Trophoblast cell (in vitro differentiated cells and primary cell): ENCODE results near the gene RIMBP2.

Experiments
- DNase-seq, 2 donors: peaks; one replicate each; pipeline ENCODE4 v3.0.0-alpha.2; 2016
- H2AFZ ChIP-seq: 2 replicates; pipeline ENCODE4 v1.6.1; 2013; ENCODE audit warnings: low read length, moderate library complexity, mild to moderate bottlenecking; ENCODE audit not compliant: insufficient read depth, poor library complexity
- H2AK5ac ChIP-seq: 2 replicates; pipeline ENCODE4 v1.6.1; 2013; ENCODE audit warnings: mild to moderate bottlenecking, low read length
- H2BK120ac ChIP-seq: 2 replicates; pipeline ENCODE4 v1.6.1; 2013; ENCODE audit warnings: low read length, mild to moderate bottlenecking, moderate library complexity; ENCODE audit not compliant: insufficient read depth, poor library complexity
- H2BK12ac ChIP-seq: 2 replicates; pipeline ENCODE4 v1.6.1; 2013; ENCODE audit warnings: mild to moderate bottlenecking, low read length, moderate library complexity
- H2BK5ac ChIP-seq: 2 replicates; pipeline ENCODE4 v1.6.1; 2013; ENCODE audit warnings: low read length, low read depth, moderate library complexity, mild to moderate bottlenecking; ENCODE audit not compliant: poor library complexity
- H3K14ac ChIP-seq: 2 replicates; pipeline ENCODE4 v1.6.1; 2013; ENCODE audit warnings: mild to moderate bottlenecking, low read length
- H3K18ac ChIP-seq: 2 replicates; pipeline ENCODE4 v1.6.1; 2013; ENCODE audit warnings: mild to moderate bottlenecking, low read length
- H3K23ac ChIP-seq: 2 replicates; pipeline ENCODE4 v1.6.1; 2013; ENCODE audit warnings: low read length
- H3K27ac ChIP-seq: 2 replicates; pipeline ENCODE4 v1.5.1; 2013; ENCODE audit warnings: low read depth, mild to moderate bottlenecking, inconsistent platforms, low read length, moderate library complexity
- H3K27me3 ChIP-seq: 2 replicates; pipeline ENCODE4 v1.6.1; 2013; ENCODE audit warnings: inconsistent platforms, mild to moderate bottlenecking, low read length, moderate library complexity; ENCODE audit not compliant: insufficient read depth
- H3K36me3 ChIP-seq, 2 experiments: 1 replicate in 1 of 2; 2 replicates in 1 of 2; pipeline ENCODE4 v1.6.1; 2013; ENCODE audit warnings: low read length in 2 of 2, mild to moderate bottlenecking in 2 of 2, moderate library complexity in 1 of 2; ENCODE audit not compliant: insufficient read depth in 2 of 2, control insufficient read depth in 1 of 2
- H3K4ac ChIP-seq: 2 replicates; pipeline ENCODE4 v1.6.1; 2013; ENCODE audit warnings: low read depth, mild to moderate bottlenecking, low read length, moderate library complexity
- H3K4me1 ChIP-seq, 2 experiments: 1 replicate in 1 of 2; 2 replicates in 1 of 2; pipeline ENCODE4 v1.6.1; 2013; ENCODE audit warnings: low read length in 2 of 2, mild to moderate bottlenecking in 2 of 2, moderate library complexity in 1 of 2; ENCODE audit not compliant: insufficient read depth in 2 of 2, control insufficient read depth in 1 of 2
- H3K4me2 ChIP-seq: 2 replicates; pipeline ENCODE4 v1.6.1; 2013; ENCODE audit warnings: inconsistent platforms, mild to moderate bottlenecking, low read length, moderate library complexity
- H3K4me3 ChIP-seq: 2 replicates; pipeline ENCODE4 v1.5.1; 2013; ENCODE audit warnings: mild to moderate bottlenecking, low read depth, low read length, inconsistent platforms
- H3K79me1 ChIP-seq: one replicate; pipeline ENCODE4 v1.6.1; 2013; ENCODE audit warnings: low read length
- H3K79me2 ChIP-seq: 2 replicates; pipeline ENCODE4 v1.6.1; 2013; ENCODE audit warnings: low read length, mild to moderate bottlenecking; ENCODE audit not compliant: control insufficient read depth, insufficient read depth, poor library complexity
- H3K9ac ChIP-seq: 2 replicates; pipeline ENCODE4 v1.6.1; 2013; ENCODE audit warnings: mild to moderate bottlenecking, low read length
- H3K9me3 ChIP-seq: 2 replicates; pipeline ENCODE4 v1.6.1; 2013; ENCODE audit warnings: low read depth, mild to moderate bottlenecking, control low read depth, inconsistent platforms, low read length; ENCODE audit not compliant: insufficient read depth
- H4K12ac ChIP-seq: 2 replicates; pipeline ENCODE4 v1.6.1; 2013; ENCODE audit warnings: low read depth, mild to moderate bottlenecking, low read length, moderate library complexity
- H4K8ac ChIP-seq: 2 replicates; pipeline ENCODE4 v1.6.1; 2013; ENCODE audit warnings: low read depth, mild to moderate bottlenecking, low read length, moderate library complexity
- H4K91ac ChIP-seq: one replicate; pipeline ENCODE4 v1.6.1; 2013; ENCODE audit warnings: low read depth, mild to moderate bottlenecking, low read length, moderate library complexity
- WGBS: extraction: QIAGEN DNeasy Blood & Tissue Kit; methylation state at CpG from one replicate; pipeline ENCODE4 v1.1.7; 2013; ENCODE audit warnings: missing lambda C conversion rate; ENCODE audit not compliant: insufficient read length, insufficient coverage; ENCODE audit errors: extremely low coverage; 5-methylcytosine and 5-hydroxymethylcytosine counted together

RIMBP2 gene

DNA sequence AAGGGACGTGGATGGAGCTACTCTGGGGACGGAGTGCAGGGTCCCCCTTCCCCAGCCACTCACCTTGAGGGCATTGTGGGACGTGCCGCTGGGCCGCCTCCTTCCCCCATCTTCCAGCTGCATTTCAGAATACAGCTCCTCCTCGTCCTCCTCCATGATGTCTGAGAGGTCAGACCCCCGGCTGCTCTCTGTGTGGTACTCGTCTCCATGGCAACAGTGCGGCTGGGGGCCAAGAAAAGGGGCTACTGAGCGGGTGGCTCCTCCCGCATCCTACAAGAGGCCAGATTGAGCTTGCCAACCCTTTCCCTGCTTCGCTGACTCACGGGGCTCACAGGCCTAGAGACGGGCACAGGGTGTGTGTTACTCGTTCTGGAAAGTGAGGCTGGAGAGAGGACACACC is 288.0 kb downstream of the RIMBP2 start:
- no CpG with 5 or more reads among the region's 15 CpGs for WGBS
- DNase-seq: no peak
- H3K18ac ChIP-seq: no peak overlapping the region

DNA sequence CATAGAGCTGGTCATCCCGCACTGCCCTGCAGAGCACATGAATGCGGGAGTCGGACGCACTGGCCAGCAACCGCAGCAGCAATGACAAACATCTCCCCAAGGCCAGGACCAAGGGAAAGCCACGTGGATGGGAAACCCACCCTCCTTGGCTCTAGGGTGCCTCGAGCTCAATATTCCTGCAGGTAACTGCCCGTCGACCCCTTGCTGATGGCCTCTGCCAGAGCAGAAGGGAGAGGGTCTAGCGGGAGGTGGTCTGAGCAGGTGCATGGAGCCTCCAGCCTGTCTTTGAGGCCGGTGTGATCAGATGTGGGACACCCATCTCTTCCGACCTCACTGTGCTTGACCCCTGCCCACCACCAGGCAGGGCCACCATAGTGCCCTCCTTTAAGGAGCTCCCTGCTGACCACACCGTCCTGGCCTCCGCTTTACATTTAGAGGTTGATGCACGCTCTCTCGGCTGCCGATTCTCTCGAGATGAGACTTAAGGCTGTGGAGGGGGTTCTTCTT is 288.7 kb downstream of the RIMBP2 start:
- WGBS: no CpG with 5 or more reads among the region's 18 CpGs
- Histone ChIP-seq H3K27ac (no peak overlapping the region), H3K79me1 (no peaks in the 10 kb centered on the region), H3K4me2 (no peak overlapping the region), H4K91ac (no peak overlapping the region), H3K18ac (no peak overlapping the region), H4K8ac (no peak overlapping the region), H2BK120ac (no peak overlapping the region), H3K9ac (no peak overlapping the region), H3K36me3 (no peaks in the 10 kb centered on the region), H3K79me2 (no peaks in the 10 kb centered on the region), H2AFZ (no peak overlapping the region), H4K12ac (no peak overlapping the region), H3K14ac (no peak overlapping the region), H3K4me1 (peaks cover 2 to 8% of the 10 kb centered on the region in 2 experiments), H3K4me3 (no peak overlapping the region), H3K27me3 (no peaks in the 10 kb centered on the region), H2BK5ac (no peak overlapping the region), H2BK12ac (no peak overlapping the region), H2AK5ac (no peak overlapping the region), H3K23ac (no peak overlapping the region), H3K4ac (no peak overlapping the region), H3K9me3 (peaks cover 3% of the 10 kb centered on the region)
- no peak for DNase-seq

More for the DNA sequence above, 288.0 kb downstream of the RIMBP2 start:
- Histone ChIP-seq H4K91ac (no peak overlapping the region), H3K23ac (no peak overlapping the region), H3K27me3 (no peaks in the 10 kb centered on the region), H3K79me1 (no peaks in the 10 kb centered on the region), H3K4ac (no peak overlapping the region), H2AK5ac (no peak overlapping the region), H4K8ac (no peak overlapping the region), H2AFZ (no peak overlapping the region), H3K4me1 (peaks cover 2 to 8% of the 10 kb centered on the region in 2 experiments), H3K14ac (no peak overlapping the region), H2BK5ac (no peak overlapping the region), H4K12ac (no peak overlapping the region), H2BK120ac (no peak overlapping the region), H3K27ac (no peak overlapping the region), H2BK12ac (no peak overlapping the region), H3K79me2 (no peaks in the 10 kb centered on the region), H3K9me3 (peaks cover 3% of the 10 kb centered on the region), H3K4me2 (no peak overlapping the region), H3K9ac (no peak overlapping the region), H3K36me3 (no peaks in the 10 kb centered on the region), H3K4me3 (no peak overlapping the region)

DNA sequence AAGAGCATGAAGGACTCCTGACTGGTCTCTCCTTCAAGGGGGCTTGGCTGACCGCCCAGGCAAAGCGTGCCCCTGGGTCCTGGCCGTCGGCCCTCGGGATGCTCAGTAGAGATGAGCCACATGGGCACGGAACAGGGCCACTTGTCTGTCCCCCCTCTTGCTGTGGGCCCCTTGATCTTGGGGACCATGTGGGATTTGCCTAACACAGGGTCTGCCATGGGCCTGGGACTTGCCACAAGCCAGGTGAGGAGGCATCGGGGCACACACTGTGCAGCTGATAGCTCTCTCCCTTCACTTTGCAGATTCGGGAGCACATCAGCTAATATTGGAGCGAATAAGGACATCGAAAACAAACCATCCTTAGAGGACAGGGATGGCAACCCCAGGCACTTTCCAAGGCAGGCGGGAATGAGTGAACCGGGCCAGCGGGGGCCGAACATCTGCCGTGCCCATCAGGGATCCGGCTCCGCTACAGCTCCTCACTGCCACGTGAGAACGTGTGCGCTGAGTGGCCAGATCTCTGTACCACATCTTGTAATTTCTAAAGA is 290.3 kb downstream of the RIMBP2 start:
- Histone ChIP-seq H2BK120ac (no peak overlapping the region), H3K23ac (no peak overlapping the region), H3K4me1 (peaks cover 2 to 8% of the 10 kb centered on the region in 2 experiments), H2BK12ac (no peak overlapping the region), H3K18ac (no peak overlapping the region), H3K4me2 (no peak overlapping the region), H4K91ac (no peak overlapping the region), H3K4ac (no peak overlapping the region), H3K79me2 (no peaks in the 10 kb centered on the region), H3K79me1 (no peaks in the 10 kb centered on the region), H4K12ac (no peak overlapping the region), H2AK5ac (no peak overlapping the region), H3K9me3 (peaks cover 3% of the 10 kb centered on the region), H3K36me3 (no peaks in the 10 kb centered on the region), H3K27ac (no peak overlapping the region), H3K14ac (no peak overlapping the region), H3K4me3 (no peak overlapping the region), H2AFZ (no peak overlapping the region), H3K27me3 (no peaks in the 10 kb centered on the region), H2BK5ac (no peak overlapping the region), H3K9ac (no peak overlapping the region), H4K8ac (no peak overlapping the region)
- no peak for DNase-seq
- WGBS: no CpG with 5 or more reads among the region's 20 CpGs

DNA sequence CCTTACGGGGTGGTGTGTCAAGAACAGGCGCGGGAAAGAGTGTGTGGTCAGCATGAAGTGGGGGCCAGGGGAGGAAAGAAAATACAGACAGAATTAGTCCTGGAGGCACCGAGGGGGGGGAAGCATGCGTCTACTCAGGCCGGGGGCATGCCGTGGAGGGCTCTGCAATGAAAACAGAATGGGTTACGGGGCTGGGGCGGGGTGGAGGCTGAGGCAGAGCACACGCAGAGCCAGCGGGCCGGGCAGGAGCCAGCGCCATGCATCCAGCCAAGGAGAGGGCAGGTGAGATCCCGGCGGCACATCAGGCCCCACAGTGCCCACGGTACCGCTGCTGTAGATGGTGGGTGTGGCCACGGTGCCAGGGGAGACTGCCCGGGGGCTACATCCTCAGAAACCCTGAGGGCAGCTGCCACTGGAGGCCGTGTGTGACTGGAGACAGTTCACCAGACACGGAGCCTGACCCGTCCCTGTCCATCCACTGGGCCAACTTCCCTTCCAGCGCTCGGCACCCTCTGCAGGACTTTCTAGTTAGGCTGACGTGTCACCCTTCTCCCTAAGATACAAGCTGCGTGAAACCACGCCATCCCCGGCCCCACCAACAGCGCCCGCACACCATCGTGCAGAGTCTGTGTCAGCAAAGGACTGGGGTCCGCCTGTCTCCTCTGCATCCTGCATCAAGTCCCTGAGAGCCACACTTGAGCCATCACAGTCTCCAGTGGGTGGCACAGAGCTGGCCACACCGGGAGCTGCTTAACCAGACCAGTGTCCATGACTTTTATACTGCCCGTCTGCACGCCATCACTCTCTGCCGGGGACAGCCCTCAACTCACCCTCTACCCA is 291.0 kb downstream of the RIMBP2 start:
- no peak for DNase-seq
- H4K12ac ChIP-seq: no peak overlapping the region
- H3K4me2 ChIP-seq: no peak overlapping the region
- H2BK12ac ChIP-seq: no peak overlapping the region
- no peak overlapping the region for H3K4ac ChIP-seq
- no peak overlapping the region for H3K18ac ChIP-seq
- H2BK120ac ChIP-seq: no peak overlapping the region
- no peak overlapping the region for H3K14ac ChIP-seq
- H3K79me1 ChIP-seq: no peaks in the 10 kb centered on the region
- peaks cover under 1 to 6% of the 10 kb centered on the region in 2 experiments for H3K4me1 ChIP-seq
- no peak overlapping the region for H3K4me3 ChIP-seq
- no peak overlapping the region for H4K8ac ChIP-seq
- no peak overlapping the region for H2AFZ ChIP-seq
- H3K9me3 ChIP-seq: peaks cover 4% of the 10 kb centered on the region
- no CpG with 5 or more reads among the region's 36 CpGs for WGBS
- no peak overlapping the region for H2AK5ac ChIP-seq
- no peak overlapping the region for H2BK5ac ChIP-seq
- no peak overlapping the region for H3K23ac ChIP-seq
- no peak overlapping the region for H4K91ac ChIP-seq
- H3K36me3 ChIP-seq: no peaks in the 10 kb centered on the region
- H3K79me2 ChIP-seq: no peaks in the 10 kb centered on the region
- H3K9ac ChIP-seq: no peak overlapping the region
- H3K27ac ChIP-seq: no peak overlapping the region
- H3K27me3 ChIP-seq: no peaks in the 10 kb centered on the region
